Activated CD4-positive, CD25-positive, alpha-beta regulatory T cell (primary cell): ENCODE data around the gene GJA3.
"Not testable (repeated sequence)": the region's sequence is repeated elsewhere in the genome, so short reads cannot be mapped to it uniquely, and the experiment has no call there.

Experiments used
- DNase-seq, 4 experiments: peaks; one replicate each; lab custom pipeline; 2025; lab: John Stamatoyannopoulos, UW

The GJA3 gene

DNA sequence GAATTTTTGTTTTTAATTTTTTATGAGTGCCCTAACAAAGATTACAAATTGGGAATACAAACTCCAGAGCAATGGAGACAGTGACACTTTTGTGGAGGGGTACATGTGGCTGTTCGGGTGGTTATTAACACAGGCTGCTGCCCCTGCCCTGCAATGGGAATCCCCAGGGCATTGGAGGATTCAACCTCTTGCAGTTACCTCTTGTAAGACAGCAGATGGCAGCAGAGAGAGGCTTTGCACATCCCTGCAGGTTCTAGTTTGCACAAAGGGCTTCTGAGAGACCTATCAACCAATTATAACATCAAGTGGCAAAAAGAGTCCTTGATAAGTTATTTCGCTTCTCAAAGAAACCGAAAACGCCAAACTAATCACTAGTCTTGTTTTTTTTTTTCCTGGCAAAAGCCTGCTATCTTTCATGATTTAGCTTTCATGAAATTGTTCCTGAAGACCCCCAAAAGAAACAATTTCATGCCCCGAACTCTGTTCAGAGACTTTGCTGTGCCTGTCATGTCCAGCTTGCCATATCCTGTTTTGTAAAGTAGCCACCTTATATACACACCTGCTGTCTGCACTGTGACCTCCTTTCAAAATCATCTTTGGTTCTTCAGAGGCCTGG, 21.5 kb upstream of the GJA3 start:
- DNase-seq: no peak

DNA sequence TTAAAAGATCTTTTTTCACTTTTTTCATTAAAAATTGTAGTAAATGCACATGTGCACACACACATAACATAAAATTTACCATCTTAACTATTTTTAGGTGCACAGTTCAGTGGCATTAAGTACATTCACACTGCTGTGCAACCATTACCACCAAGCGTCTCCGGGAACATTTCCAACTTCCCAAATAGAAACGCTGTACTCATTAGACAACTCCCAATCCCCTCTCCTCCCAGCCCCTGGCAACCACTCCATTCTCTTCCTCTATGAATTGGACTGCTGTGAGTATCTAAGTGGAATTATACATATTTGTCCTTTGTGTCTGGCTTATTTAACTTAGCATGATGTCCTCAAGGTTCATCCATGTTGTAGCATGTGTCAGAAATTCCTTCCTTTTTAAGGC, 20.3 kb upstream of the GJA3 start:
- no peak for DNase-seq

- DNase-seq: no peak
These were observed 17.3 kb upstream of the GJA3 start for GRCh38 chr13:20178156-20178555.

DNA sequence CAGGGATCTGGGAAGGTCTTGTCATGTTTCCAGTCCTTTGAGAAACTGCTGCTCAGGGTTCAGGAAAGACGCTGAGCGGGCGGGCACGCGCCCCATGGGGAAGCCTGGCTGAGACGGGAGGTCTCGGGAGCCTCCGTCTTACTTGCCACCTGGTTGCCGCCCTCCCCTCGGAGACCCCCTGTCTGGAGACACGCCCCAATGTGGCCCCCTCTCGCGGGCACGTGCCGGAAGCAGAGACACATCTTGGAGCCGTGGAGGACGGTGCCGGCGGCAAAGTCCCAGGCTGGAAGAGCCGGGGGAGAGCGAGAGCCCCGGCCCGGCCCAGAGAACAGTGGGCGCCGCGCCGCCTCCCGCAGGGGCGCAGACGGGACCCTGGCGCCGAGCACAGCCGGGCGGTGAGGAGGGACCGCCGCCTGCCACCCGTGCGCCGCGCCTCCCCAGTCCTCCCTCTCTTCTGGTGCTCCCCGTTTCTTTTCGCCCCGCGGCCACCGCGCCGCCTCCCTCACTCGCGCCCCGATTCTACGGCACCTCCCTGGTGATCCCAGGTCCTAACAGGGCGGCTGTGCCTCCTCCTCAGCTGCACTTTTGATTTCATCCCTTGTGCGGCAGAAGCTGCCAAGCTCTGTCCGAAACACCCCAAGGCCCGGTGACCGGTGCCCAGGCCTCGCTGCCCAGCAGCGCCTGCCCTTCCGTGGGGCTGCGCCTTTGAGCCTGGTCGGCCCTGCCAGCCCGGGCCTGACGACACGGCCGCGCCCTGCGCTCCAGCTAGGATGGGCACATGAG, 16.4 kb upstream of the GJA3 start:
- no peak for DNase-seq

DNA sequence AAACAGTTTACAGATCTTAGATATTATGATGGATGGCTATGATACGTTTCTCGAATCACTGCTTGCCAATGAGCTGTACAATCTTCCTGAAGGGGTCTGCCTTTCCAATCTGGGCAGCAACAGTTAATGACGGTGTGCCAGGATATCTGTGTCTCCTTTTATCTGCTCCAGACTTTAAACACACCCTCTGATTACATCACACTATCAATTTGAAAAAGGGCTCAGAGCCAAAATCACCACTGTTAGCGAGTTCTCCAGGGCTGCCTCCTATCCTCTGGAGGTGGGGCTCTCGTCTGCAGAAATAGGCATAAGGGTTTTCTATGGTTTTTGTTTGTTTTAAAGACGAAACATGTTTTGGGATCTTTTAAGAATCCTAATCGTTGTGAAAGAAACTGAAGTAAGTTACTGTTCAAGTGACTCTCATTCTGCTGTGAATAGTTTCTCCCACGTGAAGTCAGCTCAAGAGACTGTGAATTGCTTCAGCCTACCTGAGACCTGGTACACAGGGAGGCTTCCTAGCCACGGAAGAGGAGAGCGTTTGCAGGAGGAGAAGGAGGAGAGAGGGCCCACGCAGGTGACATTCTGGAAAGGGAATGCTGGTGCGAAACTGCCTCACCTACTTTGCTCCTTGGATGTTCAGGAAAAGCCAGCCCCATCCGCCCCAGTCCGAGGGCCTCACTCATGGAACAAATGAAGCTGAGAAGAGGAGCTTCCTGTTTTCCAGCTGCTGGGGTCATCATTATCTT, 15.2 kb upstream of the GJA3 start:
- no peak for DNase-seq

DNA sequence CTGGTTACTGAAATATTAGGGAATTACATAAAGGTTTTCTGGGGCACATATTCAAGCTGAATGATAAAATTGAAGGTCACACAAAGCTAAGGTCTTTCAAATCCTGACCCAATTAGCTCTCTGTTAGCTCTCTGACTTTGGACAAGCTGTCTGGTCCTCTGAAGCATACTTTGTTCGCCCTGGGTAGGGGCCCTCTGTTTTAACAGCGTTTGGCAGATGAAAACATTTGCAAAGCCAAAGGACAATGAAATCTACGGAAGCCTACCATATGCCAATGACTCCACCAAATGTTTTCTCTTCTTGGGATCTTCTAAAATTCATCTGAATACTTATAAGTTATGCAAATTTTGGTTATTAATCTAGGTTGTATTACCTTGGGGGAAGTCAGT, 14.5 kb upstream of the GJA3 start:
- no peak for DNase-seq

GRCh38 chr13:20174656-20175405, 14.0 kb upstream of the GJA3 start:
- peak; percentile 23 to 72 (median 39) for DNase-seq

DNA sequence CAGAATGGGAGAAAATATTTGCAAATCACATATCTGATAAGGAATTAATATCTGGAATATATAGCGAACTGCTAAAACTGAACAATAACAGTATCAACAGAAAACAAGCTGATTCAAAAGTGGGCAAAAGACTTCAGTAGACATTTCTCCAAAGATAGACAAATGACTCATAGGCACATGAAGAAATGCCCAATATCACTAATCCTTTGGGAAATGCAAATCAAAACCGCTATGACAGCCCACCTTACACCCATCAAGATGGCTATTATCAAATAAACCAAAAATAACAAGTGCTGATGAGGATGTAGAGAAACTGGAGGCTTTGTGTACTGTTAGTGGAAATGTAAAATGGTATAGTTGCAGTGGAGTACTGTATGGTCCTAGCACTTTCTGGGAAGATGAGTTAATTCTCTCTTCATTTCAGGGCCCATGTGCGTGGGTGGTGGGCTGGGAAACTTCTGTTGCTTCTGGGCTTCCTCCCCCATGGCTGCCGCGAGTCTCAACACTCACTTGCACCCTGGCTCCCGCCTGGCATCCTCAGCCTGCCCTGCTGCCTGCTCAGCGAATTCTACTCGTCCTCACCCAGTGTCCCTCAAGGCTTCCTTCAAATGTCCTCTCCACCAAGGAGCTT, 12.4 kb upstream of the GJA3 start:
- DNase-seq: no peak

- no peak for DNase-seq
These were observed 10.5 kb upstream of the GJA3 start for GRCh38 chr13:20171364-20171763.

DNA sequence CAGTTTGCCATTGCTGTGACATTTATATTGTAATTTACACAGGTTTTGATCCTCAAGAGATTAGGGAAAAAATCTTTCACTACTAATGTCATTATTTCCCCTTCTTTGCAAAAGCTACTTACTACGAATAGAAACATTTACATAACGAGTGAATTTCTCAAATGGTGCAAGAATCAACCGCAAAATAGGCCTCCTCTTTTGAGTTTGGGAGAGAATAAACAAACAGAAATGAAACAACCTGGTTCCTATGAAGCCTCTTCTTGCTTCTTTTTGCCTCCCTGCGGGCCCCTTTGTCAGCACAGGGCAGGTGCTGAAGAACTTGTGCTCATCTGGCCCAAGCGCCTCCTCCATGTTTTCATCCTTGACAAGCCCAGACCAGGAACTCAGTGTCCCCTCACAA, 10.1 kb upstream of the GJA3 start:
- DNase-seq: no peak

DNA sequence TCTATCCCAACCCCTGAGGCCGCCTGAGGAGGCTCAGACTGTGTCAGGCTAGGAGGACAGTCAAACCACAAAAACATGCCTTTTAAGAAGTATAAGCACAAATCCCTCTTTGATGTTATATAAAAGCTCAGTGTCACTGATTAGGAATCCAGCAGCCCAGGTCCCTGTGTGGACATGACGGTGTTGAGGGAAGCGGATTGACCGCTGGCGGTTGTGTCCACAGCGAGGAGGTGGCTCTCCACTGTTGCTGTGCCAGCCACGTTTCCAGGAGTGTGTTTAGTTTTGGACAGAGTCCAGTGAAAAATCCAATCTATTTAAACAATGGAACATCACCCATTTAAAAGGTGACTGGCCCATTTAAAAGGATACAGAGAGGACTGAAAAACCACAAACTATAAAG, 7.5 kb upstream of the GJA3 start:
- no peak for DNase-seq

DNA sequence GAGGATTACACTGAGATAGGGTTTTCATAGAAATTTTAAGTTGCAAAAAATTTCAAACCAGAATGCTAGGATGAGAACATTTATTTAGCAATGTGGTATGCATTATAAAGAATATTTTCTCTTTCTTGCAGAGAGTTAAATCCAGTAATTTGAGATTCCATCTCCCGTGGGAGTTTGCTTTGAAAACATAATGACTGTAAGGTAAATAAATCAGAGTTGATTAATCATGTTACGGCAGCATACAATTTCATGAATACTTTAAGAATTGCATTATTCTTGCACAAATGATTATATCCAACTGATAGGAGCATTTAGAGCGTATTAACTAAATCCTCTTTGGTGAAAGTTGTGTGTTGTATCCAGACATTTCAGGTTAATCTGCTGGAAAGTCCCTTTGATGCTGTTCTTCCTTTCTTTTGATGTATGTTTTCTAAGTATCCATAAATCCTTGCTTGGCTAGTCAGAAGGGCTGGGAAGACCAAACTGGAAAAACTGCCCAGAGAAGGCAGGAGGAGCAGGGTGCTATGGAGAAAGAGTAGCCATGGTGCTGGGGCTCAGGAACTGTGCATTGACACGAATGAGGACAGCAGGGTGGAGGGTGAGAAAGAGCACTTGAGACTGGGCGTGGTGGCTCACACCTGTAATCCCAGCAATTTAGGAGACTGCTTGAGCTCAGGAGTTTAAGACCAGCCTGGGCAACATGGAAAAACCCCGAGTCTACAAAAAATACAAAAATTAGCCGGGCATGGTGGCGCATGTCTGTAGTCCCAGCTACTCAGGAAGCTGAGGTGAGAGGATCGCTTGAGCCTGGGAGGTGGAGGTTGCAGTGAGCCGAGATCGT, 4.8 kb upstream of the GJA3 start:
- DNase-seq: no peak

DNA sequence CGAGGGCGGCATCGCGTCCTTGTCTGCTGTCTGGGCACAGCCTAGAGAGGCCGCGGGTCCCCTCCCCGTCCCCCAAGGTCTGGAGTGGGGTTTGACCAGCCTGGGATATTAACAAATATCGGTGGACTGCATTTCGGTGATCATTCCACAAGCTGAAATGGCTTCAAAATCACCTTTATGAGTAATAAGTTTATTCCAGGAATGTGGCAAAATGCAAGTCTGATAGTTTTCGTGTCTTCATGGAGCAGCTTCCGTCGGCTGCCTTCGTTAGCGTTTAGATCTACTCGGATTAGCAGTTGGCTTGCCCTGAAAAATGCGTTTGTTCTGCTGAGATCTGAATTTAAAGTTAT, 1.1 kb upstream of the GJA3 start:
- DNase-seq: no peak

- peak in 2 of 4 experiments; percentile 12 to 27 for DNase-seq
These were observed 561 bp upstream of the GJA3 start for GRCh38 chr13:20161275-20161950.

DNA sequence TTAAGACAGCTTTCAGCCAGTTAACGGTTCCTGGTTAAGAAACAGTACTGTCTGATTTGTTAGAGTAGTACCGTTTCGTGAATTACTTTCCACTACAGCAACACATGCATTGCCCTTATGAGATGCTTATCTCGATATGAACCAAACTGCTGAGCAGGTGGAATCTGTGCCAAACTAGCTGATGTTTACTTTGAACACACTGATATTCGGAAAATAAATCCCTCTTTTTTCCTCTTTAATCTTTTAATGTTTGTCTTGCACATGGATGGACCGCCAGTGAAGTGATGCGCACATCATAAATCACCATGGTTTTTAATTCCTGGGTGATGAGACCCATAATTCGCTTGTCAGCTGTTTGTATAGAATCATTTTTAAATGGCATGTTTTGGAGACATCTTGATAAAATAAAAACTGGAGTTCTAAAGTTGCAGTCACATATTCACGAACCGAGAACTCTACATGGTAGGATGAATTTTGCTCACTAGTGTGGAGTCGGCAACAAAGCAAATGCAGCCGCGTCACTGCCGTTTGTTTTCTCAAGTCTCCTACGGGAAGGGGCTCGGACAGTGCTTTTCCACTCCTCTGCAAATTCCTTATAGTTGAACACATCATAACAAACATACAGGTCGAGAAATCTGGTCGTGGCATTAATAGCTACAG, 1.1 kb downstream of the GJA3 start:
- no peak for DNase-seq

GRCh38 chr13:20157151-20157796, 3.6 kb downstream of the GJA3 start:
- DNase-seq: no peak

GRCh38 chr13:20156702-20157101, 4.2 kb downstream of the GJA3 start:
- DNase-seq: no peak

DNA sequence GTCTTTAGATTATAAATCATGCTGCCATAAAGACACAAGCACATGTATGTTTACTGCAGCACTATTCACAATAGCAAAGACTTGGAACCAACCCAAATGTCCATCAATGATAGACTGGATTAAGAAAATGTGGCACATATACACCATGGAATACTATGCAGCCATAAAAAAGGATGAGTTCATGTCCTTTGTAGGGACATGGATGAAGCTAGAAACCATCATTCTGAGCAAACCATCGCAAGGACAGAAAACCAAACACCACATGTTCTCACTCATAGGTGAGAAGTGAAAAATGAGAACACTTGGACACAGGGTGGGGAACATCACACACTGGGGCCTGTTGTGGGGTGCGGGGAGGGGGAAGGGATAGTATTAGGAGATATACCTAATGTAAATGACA, 7.6 kb downstream of the GJA3 start:
- DNase-seq: not testable (repeated sequence)

DNA sequence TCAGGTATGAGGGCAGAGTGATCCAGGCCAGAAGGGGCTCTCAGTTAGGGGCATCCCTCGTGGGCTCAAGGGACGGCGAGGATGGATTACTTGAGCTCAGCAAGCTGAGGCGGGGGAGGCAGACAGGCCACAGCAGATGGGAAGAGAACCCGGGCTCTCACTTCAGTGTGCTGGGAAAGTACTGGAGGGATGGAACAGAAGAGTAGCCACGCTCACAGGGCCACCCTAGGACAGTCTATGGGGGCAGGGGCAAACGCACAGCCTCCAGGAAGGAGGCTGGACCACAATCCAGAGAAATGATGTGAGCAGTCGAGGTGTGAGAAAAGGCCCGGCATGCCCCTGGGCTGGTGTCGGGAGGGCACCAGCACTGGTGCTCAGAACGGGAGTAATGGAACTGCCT, 9.2 kb downstream of the GJA3 start:
- no peak for DNase-seq

- no peak for DNase-seq
These were observed 9.8 kb downstream of the GJA3 start for GRCh38 chr13:20151016-20151415.
